HG02588 (cell line): Measurements from ENCODE around the gene NHS.

Experiments used
- ATAC-seq: cut with Tn5 transposase; IDR thresholded peaks from one replicate; pipeline ENCODE4 v1.9.1; 2021; ENCODE audit warnings: mild to moderate bottlenecking, moderate library complexity; ENCODE audit not compliant: unreplicated experiment

NHS gene

GRCh38 chrX:17707731-17708130 is 332.7 kb downstream of the NHS start:
- no peak for ATAC-seq

- ATAC-seq: no peak
Observed at GRCh38 chrX:17710871-17711301, 335.9 kb downstream of the NHS start.

- no peak for ATAC-seq
Observed at GRCh38 chrX:17713288-17713687, 338.3 kb downstream of the NHS start.

- no peak for ATAC-seq
Observed at GRCh38 chrX:17718649-17719165, 343.7 kb downstream of the NHS start.

GRCh38 chrX:17719711-17720110 is 344.7 kb downstream of the NHS start:
- ATAC-seq: no peak

- ATAC-seq: no peak
Observed at GRCh38 chrX:17721715-17722114, 346.7 kb downstream of the NHS start.

- ATAC-seq: no peak
Observed at GRCh38 chrX:17725181-17725580, 350.2 kb downstream of the NHS start.

GRCh38 chrX:17732138-17732783 is 357.3 kb downstream of the NHS start:
- no peak for ATAC-seq

- no peak for ATAC-seq
Observed at GRCh38 chrX:17735406-17735805, 360.4 kb downstream of the NHS start.

GRCh38 chrX:17736478-17736855 is 361.5 kb downstream of the NHS start:
- ATAC-seq: no peak

GRCh38 chrX:17736856-17737709 is 362.1 kb downstream of the NHS start, which contains the start of gene SCML1:
TSS of gene SCML1 (plus strand) at chrX:17737493. CDS start at chrX:17744187, 6,694 bp downstream.
- ATAC-seq: peak; percentile 88

- no peak for ATAC-seq
Observed at GRCh38 chrX:17737710-17737985, 362.6 kb downstream of the NHS start.

- no peak for ATAC-seq
Observed at GRCh38 chrX:17737986-17738713, 363.1 kb downstream of the NHS start.

GRCh38 chrX:17738737-17739535 is 363.9 kb downstream of the NHS start:
- ATAC-seq: no peak

GRCh38 chrX:17740137-17741122 is 365.4 kb downstream of the NHS start:
- no peak for ATAC-seq

GRCh38 chrX:17741123-17741511 is 366.1 kb downstream of the NHS start:
- ATAC-seq: no peak

GRCh38 chrX:17743913-17744312 is 368.9 kb downstream of the NHS start:
- ATAC-seq: no peak

GRCh38 chrX:17744896-17745523 is 370.0 kb downstream of the NHS start:
- no peak for ATAC-seq

GRCh38 chrX:17747692-17748091 is 372.7 kb downstream of the NHS start:
- ATAC-seq: no peak
